NCI-H748 (cell line): ENCODE results near the gene TSPAN32.

Experiments used
- DNase-seq: peaks from one replicate; lab custom pipeline; 2025; ENCODE audit not compliant: unreplicated experiment; lab: John Stamatoyannopoulos, UW

Gene TSPAN32, protein sequence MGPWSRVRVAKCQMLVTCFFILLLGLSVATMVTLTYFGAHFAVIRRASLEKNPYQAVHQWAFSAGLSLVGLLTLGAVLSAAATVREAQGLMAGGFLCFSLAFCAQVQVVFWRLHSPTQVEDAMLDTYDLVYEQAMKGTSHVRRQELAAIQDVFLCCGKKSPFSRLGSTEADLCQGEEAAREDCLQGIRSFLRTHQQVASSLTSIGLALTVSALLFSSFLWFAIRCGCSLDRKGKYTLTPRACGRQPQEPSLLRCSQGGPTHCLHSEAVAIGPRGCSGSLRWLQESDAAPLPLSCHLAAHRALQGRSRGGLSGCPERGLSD

GRCh38 chr11:2301631-2302305, at the start of gene TSPAN32, which contains the start of gene C11orf21:
Gene TSPAN32, plus strand, starts transcription at chr11:2302013. Its CDS starts 137 bp downstream, at chr11:2302150.
Gene C11orf21, minus strand, starts transcription at chr11:2301918. Its CDS starts 110 bp downstream, at chr11:2301808.
- no peak for DNase-seq

DNA sequence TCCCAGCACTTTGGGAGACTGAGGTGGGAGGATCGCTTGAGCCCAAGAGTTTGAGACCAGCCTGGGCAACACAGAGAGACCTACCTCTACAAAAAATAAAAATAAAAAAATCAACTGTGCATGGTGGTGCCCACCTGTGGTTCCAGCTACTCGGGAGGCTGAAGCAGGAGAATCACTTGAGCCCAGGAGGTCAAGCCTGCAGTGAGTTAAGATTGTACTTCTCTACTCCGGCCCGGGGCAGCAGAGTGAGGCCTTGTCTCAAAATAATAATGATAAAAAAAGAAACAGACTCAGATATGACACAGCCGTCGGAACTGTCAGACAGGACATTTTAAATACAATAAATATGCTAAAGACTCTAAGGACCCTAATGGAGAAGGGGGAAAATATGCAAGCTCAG, 49.8 kb upstream of the TSPAN32 start:
- DNase-seq, result no peak

DNA sequence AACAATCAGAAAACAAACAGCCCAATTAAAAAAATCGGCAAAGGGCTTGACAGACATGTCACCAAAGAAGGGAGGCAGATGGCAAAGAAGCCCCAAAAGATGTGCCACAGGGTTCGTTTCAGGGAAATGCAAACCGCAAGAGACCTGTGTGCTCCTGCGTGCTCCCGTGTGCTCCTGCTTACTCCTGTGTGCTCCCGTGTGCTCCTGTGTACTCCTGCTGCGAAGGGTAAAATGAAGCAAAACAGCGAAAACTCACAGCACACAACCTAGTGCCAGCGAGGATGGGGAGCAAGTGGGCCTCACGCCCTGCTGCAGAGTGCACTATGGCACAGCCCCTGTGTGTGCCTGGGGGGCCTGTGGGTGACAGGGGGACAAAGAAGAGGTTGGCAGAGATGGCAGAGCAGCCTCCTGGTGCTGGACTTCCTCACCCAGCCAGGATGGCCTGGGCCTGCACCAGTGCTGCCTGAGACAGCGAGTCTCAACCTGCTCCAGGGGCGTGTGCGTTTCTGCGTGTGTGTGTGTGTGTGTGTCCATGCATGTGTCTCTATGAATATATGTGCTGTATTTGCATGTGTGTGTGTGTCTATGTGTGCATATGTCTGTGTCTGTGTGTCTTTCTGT, 45.4 kb upstream of the TSPAN32 start:
- no peak for DNase-seq

DNA sequence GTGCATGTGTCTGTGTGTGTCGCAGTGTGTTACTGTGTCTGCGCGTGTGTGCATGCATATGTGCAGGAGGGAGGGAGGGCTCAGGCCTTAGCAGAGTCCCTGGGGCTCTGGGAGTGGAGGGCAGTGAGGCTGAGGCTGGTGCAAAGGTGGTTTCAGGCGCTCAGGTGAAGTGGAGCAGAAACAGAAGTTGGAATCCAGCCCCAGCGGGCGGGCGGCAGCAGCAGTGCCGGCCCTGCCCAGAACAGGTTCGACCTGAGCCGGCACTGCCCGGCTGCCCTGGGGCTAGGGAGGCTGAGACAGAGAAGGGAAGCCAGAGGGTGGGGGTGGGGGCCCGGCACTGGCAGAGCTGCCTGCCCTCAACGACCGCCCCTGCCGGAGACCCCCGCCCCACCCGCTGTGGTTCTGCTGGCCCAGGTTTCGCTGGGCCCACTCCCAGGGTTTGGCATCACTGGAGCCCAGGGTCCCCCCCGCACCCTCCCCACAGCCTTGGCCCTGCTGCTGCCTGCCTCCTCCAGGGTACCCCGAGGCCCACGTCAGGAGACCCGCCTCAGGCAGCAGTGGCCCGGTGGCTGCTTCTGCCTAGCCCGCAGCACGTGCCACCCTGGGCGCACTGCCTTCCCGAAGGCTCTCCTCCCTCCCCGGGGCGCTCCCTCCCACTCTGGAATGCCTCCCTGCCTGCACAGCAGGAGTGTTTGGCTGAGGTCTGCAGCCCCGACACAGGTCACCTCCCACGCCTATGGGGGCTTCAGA, 44.7 kb upstream of the TSPAN32 start:
- no peak for DNase-seq

DNA sequence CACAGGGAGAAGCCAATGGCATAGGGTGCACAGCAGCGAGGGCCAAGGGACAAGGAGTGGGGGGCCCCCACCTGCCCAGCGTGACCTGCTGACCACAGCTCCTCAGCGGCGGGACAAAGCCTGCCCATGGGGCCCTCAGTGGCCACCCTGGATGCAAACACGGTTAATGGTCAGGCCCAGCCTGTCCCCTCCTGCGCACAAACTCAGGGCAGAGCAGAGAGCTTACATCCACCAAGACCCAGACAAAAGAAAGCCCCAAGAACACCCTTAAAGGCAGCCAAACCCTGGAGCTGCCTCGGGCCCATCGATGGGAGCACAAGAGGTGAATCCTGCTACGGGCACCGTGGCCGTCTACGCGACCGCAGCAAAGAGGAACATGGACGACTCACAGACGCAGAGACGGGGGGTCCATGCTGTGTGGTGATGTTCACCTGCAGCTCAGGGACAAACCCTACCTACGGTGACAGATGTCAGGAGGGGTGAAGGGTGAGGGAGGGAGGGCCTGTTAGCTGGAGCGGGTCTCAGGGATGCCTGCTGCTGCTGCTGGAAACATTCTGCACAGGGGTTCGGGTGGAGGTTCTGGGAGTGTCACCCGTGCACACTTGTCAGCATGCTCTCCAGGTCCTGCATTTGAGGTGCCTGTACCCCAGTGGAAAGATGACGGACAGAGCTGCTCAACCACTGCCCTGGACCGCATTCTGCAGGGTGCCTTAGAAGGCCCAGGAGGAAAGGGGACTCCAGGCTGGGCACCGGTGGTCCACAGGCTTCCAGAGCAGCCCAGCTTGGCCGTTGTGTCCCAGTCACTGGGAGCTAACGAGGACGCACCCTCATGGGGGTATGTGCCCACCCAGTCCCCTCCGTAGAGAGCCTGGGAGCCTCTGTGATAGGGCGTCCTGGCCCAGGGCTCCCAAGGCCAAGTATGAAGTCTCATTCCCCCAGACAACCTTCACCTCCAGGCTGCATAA, 43.0 kb upstream of the TSPAN32 start:
- DNase-seq, result no peak

GRCh38 chr11:2259466-2259830, 42.4 kb upstream of the TSPAN32 start:
- DNase-seq, result no peak

GRCh38 chr11:2259897-2260451, 41.8 kb upstream of the TSPAN32 start:
- no peak for DNase-seq

GRCh38 chr11:2260491-2261364, 41.1 kb upstream of the TSPAN32 start:
- DNase-seq, result no peak

- DNase-seq, result no peak
Observed at GRCh38 chr11:2261436-2262230, 40.2 kb upstream of the TSPAN32 start.

DNA sequence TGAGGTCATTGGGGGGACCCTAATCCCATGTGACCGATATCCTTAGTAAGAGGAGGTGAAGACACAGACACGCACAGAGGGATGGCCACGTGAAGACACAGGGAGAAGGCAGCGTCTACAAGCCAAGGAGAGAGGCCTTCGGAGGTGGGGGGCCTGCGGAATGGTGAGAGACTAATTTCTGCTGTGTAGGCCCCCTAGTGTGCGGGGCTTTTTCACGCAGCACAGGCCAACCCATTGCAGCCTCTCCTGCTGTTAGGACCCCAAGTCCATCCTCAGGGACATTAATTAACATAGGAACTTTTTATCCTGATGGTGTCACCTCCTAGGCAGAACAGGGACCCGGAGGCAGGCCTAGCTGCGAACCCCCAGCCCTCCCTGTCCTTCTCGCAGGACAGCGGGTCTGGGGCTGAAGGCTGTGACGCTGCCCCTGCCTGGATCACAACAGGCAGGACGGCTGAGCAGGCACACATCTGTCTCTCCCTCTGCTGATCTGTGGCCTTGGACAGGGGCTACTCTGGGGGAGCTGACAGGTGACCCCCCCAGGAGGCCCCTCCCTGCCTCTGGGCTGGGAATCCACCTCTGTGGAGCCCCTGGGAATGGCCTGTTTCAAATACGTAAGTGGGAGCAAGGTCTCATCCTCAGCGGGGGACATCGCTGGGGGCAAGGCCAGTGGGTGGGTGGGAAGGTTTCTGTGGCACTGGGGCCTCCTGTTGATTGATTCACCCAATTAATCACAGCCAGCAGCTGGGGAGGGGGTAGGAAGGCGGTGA, 39.3 kb upstream of the TSPAN32 start:
- no peak for DNase-seq

- no peak for DNase-seq
Observed at GRCh38 chr11:2263071-2263565, 38.7 kb upstream of the TSPAN32 start.

DNA sequence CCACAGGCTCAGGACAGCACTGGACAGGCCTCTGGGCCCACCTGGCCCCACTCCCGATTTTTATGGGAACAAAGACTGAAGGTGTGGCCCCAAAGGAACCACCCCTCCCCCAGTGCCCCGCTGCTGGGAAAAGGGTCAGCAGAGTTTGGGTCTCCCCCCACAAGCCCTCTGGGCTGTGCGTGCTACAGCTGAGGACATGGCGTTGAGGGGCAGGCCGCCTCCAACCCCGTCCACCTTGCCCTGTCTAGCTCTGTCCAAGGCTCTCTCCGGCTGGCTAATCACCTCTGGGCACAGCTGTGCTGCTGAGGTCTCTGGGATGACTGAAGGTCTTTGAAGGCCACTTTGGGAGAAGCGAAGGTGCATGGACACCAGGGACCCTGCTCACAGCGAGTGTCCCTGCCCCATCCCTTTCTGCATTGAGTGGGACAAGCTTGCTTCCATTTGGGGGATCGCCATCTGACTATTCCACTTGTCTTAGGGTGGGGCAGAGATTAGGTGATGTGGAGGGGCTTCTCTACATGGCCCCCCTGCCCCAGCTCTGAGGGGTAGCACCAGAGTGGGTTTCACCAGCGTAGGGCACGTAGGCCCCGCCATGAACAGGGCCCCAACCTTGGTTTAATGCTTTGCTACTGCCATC, 38.0 kb upstream of the TSPAN32 start:
- no peak for DNase-seq

DNA sequence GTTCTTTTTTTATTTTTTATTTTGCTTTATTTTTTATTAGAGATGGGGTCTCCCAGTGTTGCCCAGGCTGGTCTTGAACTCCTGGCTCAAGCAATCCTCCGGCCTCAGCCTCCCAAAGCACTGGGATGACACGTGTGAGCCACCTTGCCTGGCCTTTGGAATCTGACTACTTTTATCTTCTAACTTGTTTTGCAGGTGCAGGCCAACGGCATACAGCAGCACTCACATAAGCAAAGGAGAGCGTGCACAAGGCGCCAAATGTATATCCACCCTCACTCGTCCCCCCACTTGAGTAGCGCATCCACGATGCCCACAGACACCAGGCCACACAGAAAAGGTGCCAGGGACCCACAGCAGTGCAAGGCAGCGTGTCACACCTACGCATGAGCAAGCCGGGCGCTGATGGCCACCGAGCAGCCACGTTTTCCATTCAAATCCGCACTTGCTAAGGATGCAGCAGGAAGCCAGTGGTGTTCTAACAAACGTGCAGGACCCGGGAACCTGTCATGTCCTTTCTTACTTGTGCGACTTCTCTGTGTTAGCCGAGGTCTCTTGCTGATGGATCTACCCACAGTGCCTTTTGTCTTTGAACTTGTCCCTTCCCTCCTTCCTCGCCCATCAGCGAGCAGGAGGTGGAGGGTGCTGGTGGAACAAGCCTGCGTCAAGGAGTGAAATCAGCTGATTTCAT, 37.3 kb upstream of the TSPAN32 start:
- DNase-seq, result no peak

DNA sequence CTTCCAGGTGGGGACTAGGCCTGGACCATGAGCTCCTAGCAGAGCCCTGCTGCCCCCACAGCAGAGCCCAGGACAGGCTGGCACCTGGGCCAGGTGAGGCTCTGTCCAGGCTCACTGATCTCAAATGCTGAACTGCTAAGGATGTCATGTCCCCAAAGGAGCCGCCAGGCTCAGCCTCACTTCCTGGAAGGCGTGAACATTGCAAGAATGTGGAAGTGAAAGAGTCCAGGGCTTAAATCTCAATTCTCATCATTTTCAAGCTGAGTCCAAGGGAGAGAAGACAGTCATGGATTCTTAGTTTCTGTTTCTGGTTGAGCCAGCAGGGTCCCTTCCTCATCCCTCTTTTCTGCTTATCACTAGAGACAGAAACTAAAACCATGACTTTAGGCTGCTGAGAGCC, 36.4 kb upstream of the TSPAN32 start:
- DNase-seq, result no peak

DNA sequence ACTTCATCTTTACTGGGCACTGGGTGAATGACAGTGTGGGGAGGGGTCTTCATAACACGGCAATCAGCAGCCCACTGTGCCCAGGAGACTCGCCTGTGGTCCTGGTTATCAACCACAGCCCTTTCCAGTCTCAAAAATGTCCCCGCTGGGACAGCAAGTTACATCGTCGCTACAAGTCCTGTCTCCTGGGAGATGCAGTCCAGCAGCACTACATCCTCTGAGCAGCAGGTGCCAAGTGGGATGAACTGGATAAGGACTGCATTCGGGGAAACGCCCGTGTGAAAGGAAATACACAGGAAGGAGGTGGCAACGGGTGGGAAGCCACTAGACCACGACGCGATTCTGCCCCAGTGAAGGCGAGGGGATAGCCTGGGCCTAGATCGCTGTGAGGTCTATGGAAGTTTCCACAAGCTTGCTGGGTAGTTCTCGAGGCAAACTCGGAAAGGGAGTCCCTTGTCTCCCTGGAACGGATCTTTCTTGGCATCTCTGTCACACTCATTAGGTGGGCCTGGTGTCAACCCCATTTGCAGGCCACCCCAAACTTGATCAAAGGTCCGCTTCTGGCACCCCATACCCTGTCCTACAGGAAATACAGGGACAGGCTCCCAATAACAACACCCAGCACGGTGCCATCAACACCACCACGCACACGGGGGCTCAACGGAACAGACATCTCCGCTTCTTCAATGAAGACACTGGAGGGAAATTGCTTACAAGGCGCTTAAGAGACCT, 35.8 kb upstream of the TSPAN32 start:
- DNase-seq, result peak; percentile 37
